Activated B cell treated with CpG ODN at 0.5 μM for 24 hours (primary cell): ENCODE data around the gene PAQR9. TPM values are rescaled to one million over a fixed set of nuclear protein-coding genes. Genes with fewer than 3 reads are reported as not detected.

ENCODE experiments used
- ATAC-seq: fragments of 200-7000 bp; cut with Tn5 transposase; one replicate; pipeline ENCODE4 v1.10.0; 2021; ENCODE audit warnings: low read depth, mild to moderate bottlenecking, moderate library complexity
- CTCF ChIA-PET: fragments of 350-600 bp; sonication (Branson Sonifier 250); formaldehyde crosslinking; loops from one replicate; lab custom pipeline; 2021; ENCODE audit warnings: antibody characterized with exemption; lab: Charles Lee
- POLR2A ChIA-PET: fragments of 350-600 bp; sonication (Branson Sonifier 250); formaldehyde crosslinking; loops from one replicate; lab custom pipeline; 2021; ENCODE audit warnings: antibody characterized with exemption; lab: Charles Lee
- DNase-seq: peaks from one replicate; pipeline ENCODE4 v3.0.0; 2022
- H3K27ac Mint-ChIP-seq: one replicate; pipeline ENCODE4 v1.8.0; 2020; ENCODE audit warnings: mixed read lengths
- H3K27me3 Mint-ChIP-seq: one replicate; pipeline ENCODE4 v1.8.0; 2021; ENCODE audit warnings: mixed read lengths
- H3K36me3 Mint-ChIP-seq: one replicate; pipeline ENCODE4 v1.8.0; 2021; ENCODE audit warnings: low read depth, mixed read lengths
- H3K4me1 Mint-ChIP-seq: one replicate; pipeline ENCODE4 v1.8.0; 2021; ENCODE audit warnings: mixed read lengths
- H3K4me3 Mint-ChIP-seq: one replicate; pipeline ENCODE4 v1.8.0; 2020; ENCODE audit warnings: mild to moderate bottlenecking, mixed read lengths
- H3K9me3 Mint-ChIP-seq: one replicate; pipeline ENCODE4 v1.8.0; 2020; ENCODE audit warnings: mixed read lengths
- intact Hi-C: fragments of 100-400 bp; cut with micrococcal nuclease; formaldehyde crosslinking; loops from one replicate; pipeline ENCODE4 v1.15.1; 2024
- total RNA-seq: library from RNA; stranded (reverse); gene quantifications from 2 replicates; pipeline ENCODE4 v1.2.3, GENCODE V29; 2022
- TF ChIP-seq, protein P1 (sequence below): fragments of 200-600 bp; IDR thresholded peaks from one replicate; pipeline ENCODE4 v1.8.0; 2022; ENCODE audit warnings: antibody characterized with exemption, mild to moderate bottlenecking

The PAQR9 gene
- total RNA-seq, 1 donor from 2014 or later, result not detected

DNA sequence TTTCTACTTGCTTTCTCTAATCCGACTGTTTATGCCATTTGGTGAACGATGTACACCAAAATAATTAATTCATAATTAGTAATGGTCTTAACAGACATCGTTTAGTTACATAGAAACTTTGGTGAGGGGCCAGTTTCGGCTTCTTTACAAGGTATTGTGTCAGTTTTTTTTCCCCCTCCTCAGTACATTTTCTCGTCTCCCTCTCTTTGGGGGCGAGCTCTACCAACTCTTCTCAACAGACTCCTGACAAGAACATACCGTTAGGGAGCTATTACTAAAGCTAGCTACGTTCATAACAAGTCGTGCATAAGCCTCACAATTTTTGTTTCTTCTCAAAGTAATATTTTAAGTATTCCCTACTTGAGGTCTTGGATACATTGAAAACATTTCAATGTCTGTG is 39.3 kb upstream of the PAQR9 start:
- TF ChIP-seq, protein P1, sequence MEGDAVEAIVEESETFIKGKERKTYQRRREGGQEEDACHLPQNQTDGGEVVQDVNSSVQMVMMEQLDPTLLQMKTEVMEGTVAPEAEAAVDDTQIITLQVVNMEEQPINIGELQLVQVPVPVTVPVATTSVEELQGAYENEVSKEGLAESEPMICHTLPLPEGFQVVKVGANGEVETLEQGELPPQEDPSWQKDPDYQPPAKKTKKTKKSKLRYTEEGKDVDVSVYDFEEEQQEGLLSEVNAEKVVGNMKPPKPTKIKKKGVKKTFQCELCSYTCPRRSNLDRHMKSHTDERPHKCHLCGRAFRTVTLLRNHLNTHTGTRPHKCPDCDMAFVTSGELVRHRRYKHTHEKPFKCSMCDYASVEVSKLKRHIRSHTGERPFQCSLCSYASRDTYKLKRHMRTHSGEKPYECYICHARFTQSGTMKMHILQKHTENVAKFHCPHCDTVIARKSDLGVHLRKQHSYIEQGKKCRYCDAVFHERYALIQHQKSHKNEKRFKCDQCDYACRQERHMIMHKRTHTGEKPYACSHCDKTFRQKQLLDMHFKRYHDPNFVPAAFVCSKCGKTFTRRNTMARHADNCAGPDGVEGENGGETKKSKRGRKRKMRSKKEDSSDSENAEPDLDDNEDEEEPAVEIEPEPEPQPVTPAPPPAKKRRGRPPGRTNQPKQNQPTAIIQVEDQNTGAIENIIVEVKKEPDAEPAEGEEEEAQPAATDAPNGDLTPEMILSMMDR, result no peak
- no peaks in the 10 kb centered on the region for H3K9me3 Mint-ChIP-seq
- intact Hi-C loops, result loop anchor here (5.0 to 10.0 kb wide), 5 partner anchors 405 to 1125 kb away; partner anchors contain the start of genes ATP1B3, GK5, PLS1 and SLC9A9

GRCh38 chr3:143002083-143002712 is 38.7 kb upstream of the PAQR9 start:
- Mint-ChIP-seq H3K4me3 (peak overlapping the region; percentile 99), H3K4me1 (peaks cover 47% of the 10 kb centered on the region), H3K9me3 (no peaks in the 10 kb centered on the region), H3K27ac (peak overlapping the region; percentile 98), H3K36me3 (peaks cover 14% of the 10 kb centered on the region), H3K27me3 (no peaks in the 10 kb centered on the region)
- CTCF ChIA-PET, result interaction anchor here (1.8 to 2.4 kb wide), 2 partner anchors 11 to 14 kb away, joined by 5 to 13 read pairs; no protein-coding TSS in a partner anchor
- POLR2A ChIA-PET, result interaction anchor here (0.8 to 3.5 kb wide), 12 partner anchors 8 to 1263 kb away, joined by 3 to 47 read pairs (median 6); partner anchors contain the start of genes ATR, CHST2, DIPK2A and XRN1
- no peak for DNase-seq
- ATAC-seq, result peak; percentile 6
- intact Hi-C loops, result loop anchor here (5.0 to 10.0 kb wide), 5 partner anchors 405 to 1125 kb away; partner anchors contain the start of genes ATP1B3, GK5, PLS1 and SLC9A9
- TF ChIP-seq, protein P1, result no peak

More for the DNA sequence above, 39.3 kb upstream of the PAQR9 start:
- Mint-ChIP-seq H3K27ac (peak overlapping the region; percentile 98), H3K27me3 (no peaks in the 10 kb centered on the region), H3K4me1 (peaks cover 53% of the 10 kb centered on the region), H3K36me3 (peaks cover 14% of the 10 kb centered on the region), H3K4me3 (peak overlapping the region; percentile 99)
- DNase-seq (no peak), ATAC-seq (no peak)
- ChIA-PET CTCF (interaction anchor here (2.4 kb wide), 1 partner anchor 13 kb away, joined by 13 read pairs; no protein-coding TSS in a partner anchor), POLR2A (interaction anchor here (1.3 to 3.5 kb wide), 4 partner anchors 10 to 969 kb away, joined by 3 to 47 read pairs (median 14); partner anchors contain the start of genes ATR, CHST2 and DIPK2A)

- ChIA-PET POLR2A (interaction anchor here (0.7 to 3.5 kb wide), 16 partner anchors 8 to 1263 kb away, joined by 3 to 47 read pairs (median 4); partner anchors contain the start of genes ATR, CHST2, DIPK2A and TRPC1), CTCF (interaction anchor here (0.7 to 2.4 kb wide), 5 partner anchors 12 to 673 kb away, joined by 3 to 13 read pairs (median 3); partner anchors contain the start of gene ATR)
- no peaks in the 10 kb centered on the region for H3K9me3 Mint-ChIP-seq
- peak within 1 kb of the TSS; percentile 98 for H3K27ac Mint-ChIP-seq
- peak within 1 kb of the TSS; percentile 99 for H3K4me3 Mint-ChIP-seq
- TF ChIP-seq, protein P1, result no peak
- intact Hi-C loops, result loop anchor here (1.0 to 10.0 kb wide), 15 partner anchors 15 to 1263 kb away; partner anchors contain the start of genes ATP1B3, ATR, CHST2 and DIPK2A
- H3K4me1 Mint-ChIP-seq, result peaks cover 41% of the 10 kb centered on the region
- H3K36me3 Mint-ChIP-seq, result peaks cover 14% of the 10 kb centered on the region
- DNase-seq (peak; percentile 74), ATAC-seq (peak; percentile 93)
- H3K27me3 Mint-ChIP-seq, result no peaks in the 10 kb centered on the region
Observed at GRCh38 chr3:143001369-143002082, 38.1 kb upstream of the PAQR9 start, which contains the start of gene U2SURP. TSS of gene U2SURP (plus strand) at chr3:143001570. CDS start at chr3:143001629, 59 bp downstream.

DNA sequence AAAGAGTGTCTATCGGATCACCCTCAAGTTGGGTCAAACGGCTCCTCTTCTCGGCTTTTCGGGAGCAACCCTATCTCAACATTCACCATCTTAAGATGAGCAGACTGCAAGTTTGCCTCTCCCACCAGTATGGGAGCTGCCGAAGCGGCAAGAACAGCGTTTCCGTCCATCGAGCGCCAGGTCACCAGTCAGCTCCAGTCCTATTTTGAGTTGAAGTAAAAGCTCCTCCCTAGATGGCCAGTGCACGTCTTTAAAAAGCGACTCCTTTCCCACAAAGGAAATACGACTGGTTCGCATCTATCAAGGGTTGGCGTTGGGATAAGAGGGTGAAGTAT is 37.5 kb upstream of the PAQR9 start:
- H3K27ac Mint-ChIP-seq, result peak overlapping the region; percentile 98
- CTCF ChIA-PET, result interaction anchor here (0.7 to 2.4 kb wide), 5 partner anchors 12 to 674 kb away, joined by 3 to 13 read pairs (median 3); partner anchors contain the start of gene ATR
- no peaks in the 10 kb centered on the region for H3K27me3 Mint-ChIP-seq
- intact Hi-C loops, result loop anchor here (1.0 to 10.0 kb wide), 15 partner anchors 15 to 1262 kb away; partner anchors contain the start of genes ATP1B3, ATR, CHST2 and DIPK2A
- DNase-seq (peak; percentile 43), ATAC-seq (peak; percentile 65)
- no peaks in the 10 kb centered on the region for H3K9me3 Mint-ChIP-seq
- TF ChIP-seq, protein P1, result no peak
- POLR2A ChIA-PET, result interaction anchor here (0.6 to 3.5 kb wide), 18 partner anchors 9 to 1262 kb away, joined by 3 to 47 read pairs (median 4); partner anchors contain the start of genes ATR, CHST2, DIPK2A and TRPC1
- peaks cover 14% of the 10 kb centered on the region for H3K36me3 Mint-ChIP-seq
- peaks cover 36% of the 10 kb centered on the region for H3K4me1 Mint-ChIP-seq
- H3K4me3 Mint-ChIP-seq, result peak overlapping the region; percentile 99
